Thyroid gland (tissue), 4 donors: ENCODE measurements around the gene PRSS36.

Experiments used
- CTCF ChIP-seq, 6 experiments: fragments of 200-600 bp in 3 of 6; fragments of 450-650 bp in 3 of 6; sonication (generic) in 3 of 6; IDR thresholded peaks; one replicate each; pipeline ENCODE4 v1.5.1; 2016 to 2019; ENCODE audit warnings: antibody characterized with exemption in 6 of 6, mild to moderate bottlenecking in 2 of 6, inconsistent platforms in 1 of 6, moderate library complexity in 1 of 6
- POLR2A ChIP-seq, 2 donors: fragments of 450-650 bp; IDR thresholded peaks; one replicate each; pipeline ENCODE4 v1.6.1; 2017; ENCODE audit warnings: antibody characterized with exemption in 2 of 2, mild to moderate bottlenecking in 2 of 2, moderate library complexity in 1 of 2

DNA sequence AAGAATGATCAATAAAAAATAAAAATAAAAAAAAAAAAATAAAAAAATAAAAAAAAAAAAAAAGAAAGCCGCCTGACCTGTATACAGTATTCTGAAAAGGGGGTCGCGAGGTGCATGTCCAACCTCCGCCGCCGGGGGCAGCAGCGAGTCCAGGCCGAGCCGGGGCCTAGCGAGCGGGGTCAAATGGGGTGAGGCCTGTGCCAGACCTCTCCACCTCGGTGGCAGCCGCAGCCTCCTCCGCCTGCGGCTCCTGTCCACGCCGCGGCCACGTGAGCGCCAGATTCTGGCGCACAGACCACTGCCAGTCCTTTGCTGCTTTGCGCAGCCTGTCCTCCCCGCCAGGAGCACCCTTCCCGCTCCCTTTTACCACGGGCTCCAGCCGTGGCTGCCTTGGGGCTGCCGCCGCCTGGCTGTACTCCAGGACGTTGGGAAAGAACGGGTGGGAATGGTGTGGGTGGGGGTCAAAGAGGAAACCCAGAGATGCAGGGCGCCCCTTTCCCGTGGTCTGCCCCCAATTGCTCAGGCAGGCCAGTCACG is 44.1 kb downstream of the PRSS36 start:
- TF ChIP-seq CTCF (IDR thresholded peaks at IDR 0.05) (peak; percentile 63 to 86 (median 77)), POLR2A (IDR thresholded peaks at IDR 0.05) (no peak)
